Nasal cavity respiratory epithelium epithelial cell of viscerocranial mucosa (primary cell): Measurements from ENCODE around the gene ABL2. TPM values are rescaled to one million over a fixed set of nuclear protein-coding genes. Genes with fewer than 3 reads are reported as not detected.

ENCODE experiments used
- total RNA-seq: library from RNA; depleted of rRNA; stranded (reverse); fragments of >200 nt; gene quantifications from 2 replicates; pipeline ENCODE4 v1.2.3, GENCODE V29; 2014

Gene ABL2
- 38.3 and 68.5 TPM in 2 replicates for total RNA-seq

DNA sequence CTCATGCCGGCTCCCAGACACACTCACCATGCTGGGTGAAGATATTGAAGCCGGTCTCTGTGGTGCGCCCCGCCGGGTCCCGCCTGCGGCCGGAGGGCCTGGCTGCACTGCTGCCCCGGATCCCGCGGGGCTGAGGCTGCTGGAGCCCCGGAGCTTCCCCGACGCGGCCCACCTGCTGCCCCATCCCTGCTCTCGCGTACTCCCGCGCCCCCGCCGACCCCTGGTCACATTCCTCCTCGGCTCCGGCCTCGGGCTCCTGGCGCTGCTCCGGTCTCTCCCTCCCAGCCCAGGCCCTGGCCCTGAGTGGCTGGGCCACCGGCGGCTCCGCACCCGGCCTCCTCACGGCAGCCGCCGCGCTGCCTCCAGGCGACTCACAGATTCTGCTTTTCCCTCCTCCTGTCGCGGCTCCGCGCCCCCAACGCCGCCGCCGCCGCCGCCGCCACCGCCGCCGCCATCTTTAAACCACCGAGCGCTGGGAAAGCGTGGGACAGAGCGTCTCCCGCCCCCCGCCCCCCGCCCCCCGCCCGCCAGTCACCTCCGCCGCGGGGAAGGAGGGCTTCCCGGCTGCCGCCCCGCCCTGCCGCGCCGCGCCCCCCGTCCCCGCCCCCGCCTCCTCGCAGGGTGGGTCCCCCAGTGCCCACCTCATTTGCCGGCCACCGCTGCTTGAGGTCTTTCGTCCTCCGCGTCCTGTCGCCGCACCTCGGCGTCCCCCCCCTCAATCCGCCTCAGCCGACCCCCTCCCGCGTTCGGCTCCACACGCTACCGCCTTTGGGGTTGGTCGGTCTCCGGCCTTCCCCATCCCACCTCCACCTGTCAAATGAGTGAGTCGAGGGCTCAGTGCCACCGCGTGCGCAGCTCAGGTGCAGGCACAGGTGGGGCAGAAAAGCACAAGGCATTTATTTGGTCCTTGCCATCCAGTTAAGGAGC lies at the start of gene ABL2:
Gene ABL2, minus strand, starts transcription at position 464 of the 927 bp plus-strand sequence. Its CDS starts 280 bp downstream, at position 184.

DNA sequence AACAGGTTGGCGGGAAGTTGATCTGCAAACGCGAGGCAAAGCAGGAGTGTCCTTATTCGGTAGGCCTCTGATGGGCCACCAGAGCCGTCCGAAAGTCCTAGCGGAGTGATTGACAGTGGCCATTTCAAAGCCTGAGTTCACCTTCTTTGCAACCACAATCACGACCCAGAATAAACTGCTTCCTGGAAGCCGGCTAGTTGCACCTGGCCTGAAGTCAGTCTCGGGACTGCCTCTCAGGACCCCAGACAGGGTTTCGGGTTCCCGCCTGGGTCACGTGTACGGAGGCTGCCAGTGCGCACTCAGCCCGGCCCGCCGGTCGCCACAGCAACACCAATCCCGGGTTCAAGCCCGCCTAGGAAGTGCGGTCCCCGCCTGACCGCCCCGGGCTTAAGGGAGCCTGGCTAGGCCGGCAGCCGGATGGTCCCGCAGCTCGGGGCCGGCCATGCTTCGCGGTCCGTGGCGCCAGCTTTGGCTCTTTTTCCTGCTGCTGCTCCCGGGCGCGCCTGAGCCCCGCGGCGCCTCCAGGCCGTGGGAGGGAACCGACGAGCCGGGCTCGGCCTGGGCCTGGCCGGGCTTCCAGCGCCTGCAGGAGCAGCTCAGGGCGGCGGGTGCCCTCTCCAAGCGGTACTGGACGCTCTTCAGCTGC lies 147.7 kb downstream of the ABL2 start, which contains the start of gene TOR3A:
Gene TOR3A, plus strand, starts transcription at position 384 of the 646 bp plus-strand sequence. Its CDS starts 59 bp downstream, at position 443.

Other genes starting within 250 kb of the ABL2 start
- 40.3 and 44.1 TPM in 2 replicates for gene FAM20B, start 203.8 kb downstream of the ABL2 start, total RNA-seq
- 33.5 and 34.7 TPM in 2 replicates for gene TOR3A, start 147.6 kb downstream of the ABL2 start, total RNA-seq
- gene SOAT1, start 64.1 kb upstream of the ABL2 start, total RNA-seq = 10.9 and 33.8 TPM in 2 replicates
- gene AXDND1, start 136.3 kb upstream of the ABL2 start, total RNA-seq = under 0.01 and 0.07 TPM in 2 replicates